Fibroblast of pulmonary artery (primary cell): ENCODE data around the gene ARHGDIB.

ENCODE experiments used
- DNase-seq: peaks from one replicate; pipeline ENCODE4 v3.0.0-alpha.2; 2010; ENCODE audit warnings: low read depth
- H3K4me3 ChIP-seq: replicated peaks from 2 replicates; pipeline ENCODE4 v1.5.1; 2011; ENCODE audit warnings: low read depth, mild to moderate bottlenecking, control low read depth, low read length, moderate library complexity
- TF ChIP-seq, protein P1 (sequence below): IDR thresholded peaks from 2 replicates; pipeline ENCODE4 v1.5.1; 2011; ENCODE audit warnings: mild to moderate bottlenecking, control low read depth, low read length, inconsistent platforms; ENCODE audit errors: missing control alignments

ARHGDIB gene

DNA sequence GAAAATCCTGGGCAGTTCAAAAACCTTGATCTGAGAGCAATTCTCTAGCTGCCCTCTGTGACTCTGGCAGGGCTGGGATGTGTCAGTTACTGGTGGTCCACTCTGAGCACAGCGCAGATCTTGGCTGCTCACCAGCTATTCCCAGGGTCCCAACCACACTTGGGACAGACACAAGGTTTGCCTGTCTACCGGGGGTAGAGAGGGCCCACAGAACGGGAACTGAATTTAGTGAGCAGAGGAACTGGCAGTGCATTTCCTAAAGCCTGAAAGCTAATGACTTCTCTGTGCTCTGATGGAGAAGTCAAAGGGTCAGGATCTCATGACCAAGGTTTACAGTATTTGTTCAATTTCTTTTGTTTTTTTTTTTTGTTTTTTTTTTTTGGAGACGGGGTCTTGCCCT lies 14.1 kb upstream of the ARHGDIB start:
- H3K4me3 ChIP-seq, result no peak overlapping the region
- DNase-seq, result no peak
- TF ChIP-seq, protein P1, sequence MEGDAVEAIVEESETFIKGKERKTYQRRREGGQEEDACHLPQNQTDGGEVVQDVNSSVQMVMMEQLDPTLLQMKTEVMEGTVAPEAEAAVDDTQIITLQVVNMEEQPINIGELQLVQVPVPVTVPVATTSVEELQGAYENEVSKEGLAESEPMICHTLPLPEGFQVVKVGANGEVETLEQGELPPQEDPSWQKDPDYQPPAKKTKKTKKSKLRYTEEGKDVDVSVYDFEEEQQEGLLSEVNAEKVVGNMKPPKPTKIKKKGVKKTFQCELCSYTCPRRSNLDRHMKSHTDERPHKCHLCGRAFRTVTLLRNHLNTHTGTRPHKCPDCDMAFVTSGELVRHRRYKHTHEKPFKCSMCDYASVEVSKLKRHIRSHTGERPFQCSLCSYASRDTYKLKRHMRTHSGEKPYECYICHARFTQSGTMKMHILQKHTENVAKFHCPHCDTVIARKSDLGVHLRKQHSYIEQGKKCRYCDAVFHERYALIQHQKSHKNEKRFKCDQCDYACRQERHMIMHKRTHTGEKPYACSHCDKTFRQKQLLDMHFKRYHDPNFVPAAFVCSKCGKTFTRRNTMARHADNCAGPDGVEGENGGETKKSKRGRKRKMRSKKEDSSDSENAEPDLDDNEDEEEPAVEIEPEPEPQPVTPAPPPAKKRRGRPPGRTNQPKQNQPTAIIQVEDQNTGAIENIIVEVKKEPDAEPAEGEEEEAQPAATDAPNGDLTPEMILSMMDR, result no peak

DNA sequence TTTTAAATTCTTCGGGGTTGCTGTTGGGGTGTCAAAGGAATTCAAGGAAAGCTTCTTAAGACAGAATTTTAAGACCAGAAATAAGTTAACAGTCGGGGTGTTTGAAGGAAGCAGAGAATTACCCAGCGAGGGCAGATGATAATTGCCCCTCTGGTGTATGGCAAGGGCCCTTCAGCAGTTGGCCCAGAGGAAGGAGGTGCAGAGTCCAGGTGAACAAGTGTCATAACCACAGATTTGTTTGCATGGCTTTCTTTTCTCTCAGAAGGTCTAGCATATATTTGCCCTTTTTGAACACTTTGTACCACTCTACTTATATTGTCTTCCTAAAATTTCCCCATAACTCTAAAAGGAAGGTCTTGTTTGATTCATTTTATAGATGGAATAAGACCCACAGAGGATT lies 13.2 kb upstream of the ARHGDIB start:
- DNase-seq, result no peak
- no peak overlapping the region for H3K4me3 ChIP-seq
- TF ChIP-seq, protein P1, result no peak

DNA sequence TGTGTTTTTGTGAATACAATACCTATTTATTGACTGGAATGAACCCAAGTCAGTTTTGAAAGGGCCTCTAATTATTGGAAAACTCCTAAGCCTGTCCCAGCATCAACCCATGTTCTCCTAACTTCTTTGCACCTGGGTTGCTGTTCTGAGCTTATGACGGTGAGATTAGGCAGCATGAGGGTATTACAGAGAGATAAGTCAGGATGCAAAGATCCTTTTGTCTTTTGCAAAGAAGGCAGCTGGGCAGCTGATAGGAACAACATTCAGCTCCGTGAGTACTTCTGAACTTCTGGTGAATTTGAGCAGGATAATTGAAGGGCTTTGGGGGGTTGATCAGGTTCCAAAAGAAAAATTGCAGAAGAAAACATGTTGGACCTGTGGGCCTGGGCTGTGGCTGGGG lies 11.4 kb upstream of the ARHGDIB start, which contains the start of gene PDE6H:
Gene PDE6H, plus strand, starts transcription at position 227 of the 400 bp plus-strand sequence. CDS start 4,971 bp downstream, outside the sequence.
- H3K4me3 ChIP-seq, result no peak within 1 kb of the TSS
- DNase-seq, result no peak
- TF ChIP-seq, protein P1, result no peak

DNA sequence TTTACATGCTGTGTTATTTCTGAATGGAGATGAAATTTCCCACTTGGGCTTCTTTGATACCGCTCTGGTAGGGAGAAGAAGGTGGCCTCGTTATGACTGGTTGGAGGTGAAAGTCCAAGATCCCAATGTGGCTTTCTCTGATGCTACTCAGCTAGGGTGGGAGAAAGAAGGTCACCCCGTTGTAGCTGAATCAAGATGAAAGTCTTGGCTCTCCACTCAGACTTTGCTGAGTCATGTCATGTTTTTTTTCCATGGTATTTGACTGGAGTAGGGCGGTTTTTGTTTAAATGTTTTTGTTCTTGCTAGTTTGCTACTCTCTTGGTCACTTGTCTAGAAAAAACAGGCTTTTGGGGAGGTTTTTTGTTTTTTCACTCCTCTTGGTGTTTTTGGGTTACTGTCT lies 9.1 kb upstream of the ARHGDIB start:
- no peak for DNase-seq
- TF ChIP-seq, protein P1, result no peak
- H3K4me3 ChIP-seq, result no peak overlapping the region

DNA sequence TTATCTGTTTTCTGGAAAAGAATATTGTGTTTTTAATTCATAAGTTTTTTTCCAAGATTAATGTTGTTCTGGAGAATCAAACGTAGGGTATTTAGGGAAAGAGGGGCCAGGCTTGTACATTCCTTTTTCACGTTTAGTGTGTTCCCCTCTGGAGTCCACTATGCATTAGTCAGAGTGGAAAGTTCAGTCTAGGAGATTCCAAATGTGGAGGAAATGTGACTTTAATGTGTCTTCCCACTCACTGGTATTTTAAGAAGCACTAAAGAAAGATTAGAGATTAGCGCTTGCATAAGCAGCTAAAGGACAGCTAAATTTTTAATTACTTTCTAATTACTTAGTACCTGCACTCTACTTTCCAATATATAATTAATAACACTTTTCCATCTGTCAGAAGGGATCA lies 7.1 kb upstream of the ARHGDIB start:
- TF ChIP-seq, protein P1, result no peak
- no peak overlapping the region for H3K4me3 ChIP-seq
- DNase-seq, result no peak

DNA sequence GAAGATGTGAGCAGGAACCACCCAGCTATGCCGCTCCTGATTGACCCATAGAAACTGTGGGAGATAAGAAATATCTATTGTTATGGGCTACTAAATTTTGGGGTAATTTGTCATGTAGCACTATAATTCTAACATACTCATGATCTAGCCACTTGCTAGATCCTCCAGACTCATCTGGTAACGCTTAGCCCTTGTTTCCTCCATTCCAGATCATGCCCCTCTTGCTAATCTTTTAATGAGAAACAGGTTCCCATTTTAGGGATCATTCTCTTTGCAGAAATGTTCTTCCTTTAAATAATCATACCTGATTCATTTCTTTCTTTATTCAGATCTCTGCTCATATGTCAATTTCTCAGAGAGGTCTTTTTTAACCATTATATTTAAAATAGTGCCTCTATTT lies 3.8 kb upstream of the ARHGDIB start:
- TF ChIP-seq, protein P1, result no peak
- H3K4me3 ChIP-seq, result no peak overlapping the region
- DNase-seq, result no peak

DNA sequence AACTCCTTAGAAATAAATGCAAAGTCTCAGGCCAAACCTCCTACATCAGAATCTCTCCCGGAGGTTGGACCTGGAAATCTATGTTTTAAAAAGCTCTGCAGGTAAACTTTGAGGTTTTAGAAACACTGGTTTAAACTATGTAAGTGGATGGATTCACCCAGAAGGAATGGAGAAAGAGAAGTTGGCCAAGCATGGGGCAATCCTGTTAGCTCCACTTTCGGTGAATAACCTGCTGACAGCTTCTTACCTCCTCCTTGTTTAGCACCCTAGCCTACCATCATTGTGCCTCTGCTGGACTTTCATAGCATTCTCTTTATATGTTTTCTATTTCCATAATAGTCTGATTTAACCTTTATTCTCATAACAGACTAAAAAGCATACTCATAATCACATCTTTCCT lies 3.0 kb upstream of the ARHGDIB start:
- H3K4me3 ChIP-seq, result no peak overlapping the region
- no peak for DNase-seq
- TF ChIP-seq, protein P1, result no peak
